Endodermal cell (in vitro differentiated cells): ENCODE measurements around the gene SLX9. TPM values are rescaled to one million over a fixed set of nuclear protein-coding genes. Genes with fewer than 3 reads are reported as not detected.
A peak's percentile ranks its signal among the peaks of the same experiment; 100 is the strongest.

Experiments
- DNase-seq: peaks from one replicate; pipeline ENCODE4 v3.0.0-alpha.2; 2017
- H3K27ac ChIP-seq: 2 replicates; pipeline ENCODE4 v1.5.1; 2013; ENCODE audit warnings: mild to moderate bottlenecking, low read depth, low read length, moderate library complexity
- H3K27me3 ChIP-seq: 2 replicates; pipeline ENCODE4 v1.6.1; 2013; ENCODE audit warnings: mild to moderate bottlenecking, low read length, moderate library complexity; ENCODE audit not compliant: insufficient read depth, control insufficient read depth, poor library complexity, severe bottlenecking
- H3K36me3 ChIP-seq: 2 replicates; pipeline ENCODE4 v1.7.0; 2013; ENCODE audit warnings: mild to moderate bottlenecking, low read length, moderate library complexity; ENCODE audit not compliant: control insufficient read depth, insufficient read depth
- H3K4me1 ChIP-seq: one replicate; pipeline ENCODE4 v1.7.0; 2013; ENCODE audit warnings: low read length; ENCODE audit not compliant: control insufficient read depth, insufficient read depth
- H3K4me3 ChIP-seq: 2 replicates; pipeline ENCODE4 v1.5.1; 2013; ENCODE audit warnings: mild to moderate bottlenecking, low read length, moderate library complexity
- H3K9ac ChIP-seq: 2 replicates; pipeline ENCODE4 v1.6.1; 2013; ENCODE audit warnings: mild to moderate bottlenecking, low read length, moderate library complexity; ENCODE audit not compliant: poor library complexity, severe bottlenecking; ENCODE audit errors: extremely low read depth
- H3K9me3 ChIP-seq: 2 replicates; pipeline ENCODE4 v1.6.1; 2013; ENCODE audit warnings: mild to moderate bottlenecking, low read length, moderate library complexity; ENCODE audit not compliant: control insufficient read depth
- H3K27ac Mint-ChIP-seq: 2 replicates; pipeline ENCODE4 v1.8.0; 2020; ENCODE audit warnings: mixed read lengths
- H3K27me3 Mint-ChIP-seq: 2 replicates; pipeline ENCODE4 v1.8.0; 2021; ENCODE audit warnings: mild to moderate bottlenecking, mixed read lengths; ENCODE audit not compliant: insufficient read depth
- H3K36me3 Mint-ChIP-seq: 2 replicates; pipeline ENCODE4 v1.8.0; 2020; ENCODE audit warnings: low read depth, mixed read lengths
- H3K4me1 Mint-ChIP-seq: 2 replicates; pipeline ENCODE4 v1.8.0; 2020; ENCODE audit warnings: mixed read lengths
- H3K4me3 Mint-ChIP-seq: 2 replicates; pipeline ENCODE4 v1.8.0; 2020; ENCODE audit warnings: mild to moderate bottlenecking, moderate library complexity, mixed read lengths
- H3K9me3 Mint-ChIP-seq: 2 replicates; pipeline ENCODE4 v1.8.0; 2020; ENCODE audit warnings: mild to moderate bottlenecking, mixed read lengths
- CTCF ChIP-seq: fragments of 200-600 bp; sonication (generic); conservative IDR thresholded peaks from 2 replicates; pipeline ENCODE4 v1.5.0; 2021; ENCODE audit warnings: antibody characterized with exemption, mild to moderate bottlenecking
- whole genome bisulfite sequencing, 2 experiments: methylation state at CpG; one replicate each; pipeline versions ENCODE4 v1.1.5 to v1.1.7; 2013; ENCODE audit warnings: missing lambda C conversion rate in 2 of 2, mixed read lengths in 1 of 2; ENCODE audit not compliant: insufficient coverage in 1 of 2, insufficient read length in 1 of 2; 5-methylcytosine and 5-hydroxymethylcytosine counted together
- total RNA-seq, 2 donors: library from RNA; stranded (reverse); fragmentation: NEBNext Ultra II Directional in 1 of 2; extraction: Animal tissue kit (Norgen Biotek cat#: 25700) in 1 of 2; gene quantifications; 2 replicates in 1 of 2; 3 replicates in 1 of 2; pipeline ENCODE4 v1.2.1, GENCODE V29; 2021

The SLX9 gene
- total RNA-seq, 2 donors from 2014 or later: 38.0 to 48.9 TPM

GRCh38 chr21:44948426-44949120, 8.7 kb downstream of the SLX9 start:
- no peak overlapping the region for H3K4me3 Mint-ChIP-seq
- Histone ChIP-seq H3K9ac (no peak overlapping the region), H3K4me1 (no peaks in the 10 kb centered on the region), H3K4me3 (no peak overlapping the region), H3K9me3 (no peaks in the 10 kb centered on the region), H3K36me3 (peaks cover 28% of the 10 kb centered on the region), H3K27ac (no peak overlapping the region), H3K27me3 (no peaks in the 10 kb centered on the region)
- H3K27ac Mint-ChIP-seq: no peak overlapping the region
- H3K36me3 Mint-ChIP-seq: peaks cover 19% of the 10 kb centered on the region
- WGBS, 2 experiments: 83 to 93% methylated on average over 13 to 16 of the region's 16 CpGs
- no peaks in the 10 kb centered on the region for H3K4me1 Mint-ChIP-seq
- peak; percentile 36 for DNase-seq
- TF ChIP-seq CTCF: no peak
- H3K27me3 Mint-ChIP-seq: no peaks in the 10 kb centered on the region
- no peaks in the 10 kb centered on the region for H3K9me3 Mint-ChIP-seq

- no peak overlapping the region for H3K9ac ChIP-seq
- H3K27ac ChIP-seq: no peak overlapping the region
- H3K4me1 ChIP-seq: no peaks in the 10 kb centered on the region
- no peaks in the 10 kb centered on the region for H3K9me3 Mint-ChIP-seq
- H3K9me3 ChIP-seq: no peaks in the 10 kb centered on the region
- no peaks in the 10 kb centered on the region for H3K27me3 ChIP-seq
- H3K36me3 Mint-ChIP-seq: peaks cover 15% of the 10 kb centered on the region
- H3K27me3 Mint-ChIP-seq: no peaks in the 10 kb centered on the region
- H3K4me1 Mint-ChIP-seq: no peaks in the 10 kb centered on the region
- peaks cover 21% of the 10 kb centered on the region for H3K36me3 ChIP-seq
- H3K27ac Mint-ChIP-seq: no peak overlapping the region
- 91 to 94% methylated on average over 21 to 30 of the region's 30 CpGs for WGBS, 2 experiments
- no peak overlapping the region for H3K4me3 ChIP-seq
- TF ChIP-seq CTCF: no peak
- H3K4me3 Mint-ChIP-seq: no peak overlapping the region
- DNase-seq: no peak
These were observed 9.4 kb downstream of the SLX9 start for GRCh38 chr21:44949161-44949778.

- peak; percentile 98 for TF ChIP-seq CTCF
- H3K36me3 ChIP-seq: peaks cover 17% of the 10 kb centered on the region
- H3K4me1 ChIP-seq: no peaks in the 10 kb centered on the region
- H3K9ac ChIP-seq: no peak overlapping the region
- H3K9me3 Mint-ChIP-seq: no peaks in the 10 kb centered on the region
- peak; percentile 98 for DNase-seq
- no peaks in the 10 kb centered on the region for H3K9me3 ChIP-seq
- H3K27me3 Mint-ChIP-seq: no peaks in the 10 kb centered on the region
- peaks cover 12% of the 10 kb centered on the region for H3K36me3 Mint-ChIP-seq
- WGBS, 2 experiments: 21 to 46% methylated on average over 3 to 10 of the region's 10 CpGs
- no peak overlapping the region for H3K27ac ChIP-seq
- no peaks in the 10 kb centered on the region for H3K27me3 ChIP-seq
- no peaks in the 10 kb centered on the region for H3K4me1 Mint-ChIP-seq
- H3K4me3 Mint-ChIP-seq: no peak overlapping the region
- H3K4me3 ChIP-seq: no peak overlapping the region
- no peak overlapping the region for H3K27ac Mint-ChIP-seq
These were observed 10.0 kb downstream of the SLX9 start for GRCh38 chr21:44949779-44950198.
